A673 (cell line): ENCODE data around the gene GABRP.

Experiments
- CTCF ChIP-seq: fragments of 300-800, 200-600 bp; sonication (generic); conservative IDR thresholded peaks from 2 replicates; pipeline ENCODE4 v1.5.1; 2017; ENCODE audit warnings: low read depth, mild to moderate bottlenecking, antibody characterized with exemption, low read length, moderate library complexity, mixed read lengths
- EZH2 ChIP-seq: fragments of 200-600 bp; sonication (generic); IDR thresholded peaks from 2 replicates; pipeline ENCODE4 v1.6.1; 2017; ENCODE audit warnings: borderline replicate concordance, low read depth, mild to moderate bottlenecking, mixed read lengths, antibody characterized with exemption, low read length; ENCODE audit not compliant: poor library complexity, severe bottlenecking

GRCh38 chr5:170737591-170737990 lies 45.9 kb upstream of the GABRP start:
- no peak for TF ChIP-seq CTCF
- no peak for TF ChIP-seq EZH2
